ENCODE data around the gene ZDHHC12. TPM values are rescaled to one million over a fixed set of nuclear protein-coding genes. Genes with fewer than 3 reads are reported as not detected.

The ZDHHC12 gene
- total and polyA plus RNA-seq, 10 of the 15 experiments (the other 5 are each of a cell fraction or from before 2014, with no cell fraction given) = 0.95 to 146 (median 49.9) TPM

DNA sequence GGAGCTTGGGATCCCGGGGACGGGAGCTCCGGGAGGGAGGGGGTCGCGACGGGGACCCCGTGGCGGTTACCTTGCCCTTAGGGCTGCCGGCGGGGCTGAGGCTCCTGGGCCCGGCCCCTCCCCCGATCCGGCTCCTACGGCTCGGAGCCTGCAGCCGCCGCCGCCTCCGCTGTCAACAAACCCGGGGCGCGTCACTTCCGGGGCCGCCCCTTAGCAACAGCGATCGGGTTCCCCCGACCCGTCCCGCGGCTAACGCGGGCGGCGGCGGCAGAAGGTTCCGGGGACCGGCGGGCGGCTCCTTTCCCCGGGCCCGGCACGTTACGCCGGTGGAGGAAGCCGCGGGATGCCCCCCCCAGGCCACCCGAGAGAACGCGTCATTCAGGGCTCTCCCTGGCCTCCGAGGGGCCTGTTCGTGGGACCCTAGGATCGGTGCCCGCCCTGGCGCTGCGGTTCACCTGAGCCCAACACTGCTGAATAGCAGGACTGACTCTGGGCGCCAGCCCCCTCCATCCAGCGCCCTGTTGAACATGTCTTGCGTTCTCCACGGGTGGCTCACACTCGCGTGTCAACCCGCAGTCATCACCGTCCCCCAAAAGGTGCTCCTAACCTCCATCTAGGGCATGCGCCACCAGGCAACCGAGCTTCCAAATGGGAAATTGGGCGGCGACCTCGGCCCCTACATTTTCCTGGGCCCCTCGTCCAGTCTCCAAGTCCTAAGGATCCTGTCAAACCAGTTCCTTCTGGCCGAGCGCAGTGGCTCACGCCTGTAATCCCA lies 48.0 kb upstream of the ZDHHC12 start, which contains the start of gene ZER1 (continued):
- TF ChIP-seq CREM (IDR thresholded peaks at IDR 0.05; ENCODE audit: low read depth) = peak; percentile 91
- TF ChIP-seq, protein P1, sequence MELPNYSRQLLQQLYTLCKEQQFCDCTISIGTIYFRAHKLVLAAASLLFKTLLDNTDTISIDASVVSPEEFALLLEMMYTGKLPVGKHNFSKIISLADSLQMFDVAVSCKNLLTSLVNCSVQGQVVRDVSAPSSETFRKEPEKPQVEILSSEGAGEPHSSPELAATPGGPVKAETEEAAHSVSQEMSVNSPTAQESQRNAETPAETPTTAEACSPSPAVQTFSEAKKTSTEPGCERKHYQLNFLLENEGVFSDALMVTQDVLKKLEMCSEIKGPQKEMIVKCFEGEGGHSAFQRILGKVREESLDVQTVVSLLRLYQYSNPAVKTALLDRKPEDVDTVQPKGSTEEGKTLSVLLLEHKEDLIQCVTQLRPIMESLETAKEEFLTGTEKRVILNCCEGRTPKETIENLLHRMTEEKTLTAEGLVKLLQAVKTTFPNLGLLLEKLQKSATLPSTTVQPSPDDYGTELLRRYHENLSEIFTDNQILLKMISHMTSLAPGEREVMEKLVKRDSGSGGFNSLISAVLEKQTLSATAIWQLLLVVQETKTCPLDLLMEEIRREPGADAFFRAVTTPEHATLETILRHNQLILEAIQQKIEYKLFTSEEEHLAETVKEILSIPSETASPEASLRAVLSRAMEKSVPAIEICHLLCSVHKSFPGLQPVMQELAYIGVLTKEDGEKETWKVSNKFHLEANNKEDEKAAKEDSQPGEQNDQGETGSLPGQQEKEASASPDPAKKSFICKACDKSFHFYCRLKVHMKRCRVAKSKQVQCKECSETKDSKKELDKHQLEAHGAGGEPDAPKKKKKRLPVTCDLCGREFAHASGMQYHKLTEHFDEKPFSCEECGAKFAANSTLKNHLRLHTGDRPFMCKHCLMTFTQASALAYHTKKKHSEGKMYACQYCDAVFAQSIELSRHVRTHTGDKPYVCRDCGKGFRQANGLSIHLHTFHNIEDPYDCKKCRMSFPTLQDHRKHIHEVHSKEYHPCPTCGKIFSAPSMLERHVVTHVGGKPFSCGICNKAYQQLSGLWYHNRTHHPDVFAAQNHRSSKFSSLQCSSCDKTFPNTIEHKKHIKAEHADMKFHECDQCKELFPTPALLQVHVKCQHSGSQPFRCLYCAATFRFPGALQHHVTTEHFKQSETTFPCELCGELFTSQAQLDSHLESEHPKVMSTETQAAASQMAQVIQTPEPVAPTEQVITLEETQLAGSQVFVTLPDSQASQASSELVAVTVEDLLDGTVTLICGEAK (IDR thresholded peaks at IDR 0.05; ENCODE audit: borderline replicate concordance) = peak; percentile 96

DNA sequence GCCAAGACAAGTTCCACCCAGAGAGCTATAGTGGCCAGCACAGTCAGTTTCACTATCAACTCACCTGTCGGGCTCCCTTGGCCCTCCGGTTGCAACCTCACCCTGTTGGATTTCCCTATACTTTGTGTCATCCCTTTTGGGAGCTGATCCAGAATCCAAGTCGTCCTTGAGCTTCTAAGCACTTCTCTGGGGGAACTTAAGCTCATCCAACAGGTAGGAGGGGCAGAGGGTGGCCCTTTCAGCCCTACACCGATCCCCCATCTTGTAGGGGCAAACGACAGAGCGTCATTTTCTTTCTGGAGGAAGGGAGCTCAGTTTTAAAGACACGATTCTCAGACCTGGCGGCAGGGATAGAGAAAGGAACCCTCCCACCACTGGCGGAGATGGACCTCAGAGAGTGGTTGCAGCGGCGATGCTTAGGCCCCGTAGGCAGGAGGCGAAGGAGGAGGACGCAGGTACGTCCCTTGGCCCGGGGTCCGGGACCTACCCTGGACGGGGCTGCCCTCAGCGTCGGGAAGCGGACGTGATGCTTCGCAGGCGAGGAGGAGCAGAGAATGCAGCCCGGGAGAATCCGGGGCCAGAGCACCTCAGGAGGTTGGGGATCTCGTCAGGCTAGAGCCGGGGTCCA lies 47.3 kb upstream of the ZDHHC12 start:
- H3K9me3 ChIP-seq (replicated peaks; ENCODE audit: control insufficient read depth, insufficient read depth, low read length) = peaks cover 3% of the 10 kb centered on the region; the same call in 2 of the 3 replicates
- in situ Hi-C loops (cut with MboI) = no loop called here
- SMC1A ChIA-PET (ENCODE audit: uncharacterized antibody, unreplicated experiment) = interaction anchor here (0.6 to 2.9 kb wide), 7 partner anchors 9 to 125 kb away, joined by 3 to 18 read pairs (median 3); partner anchors contain the start of gene ZDHHC12
- WGBS (ENCODE audit: insufficient coverage, insufficient replicate concordance, low lambda C conversion rate, missing lambda C conversion rate) = 3% methylated on average over 28 of the region's 28 CpGs
- peak; percentile 48 for ATAC-seq
- no peaks in the 10 kb centered on the region for H4K20me1 ChIP-seq (ENCODE audit: control insufficient read depth, insufficient read depth)
- peaks cover 4% of the 10 kb centered on the region for H3K79me2 ChIP-seq (ENCODE audit: control insufficient read depth, insufficient read depth, low read length)
- no TSS peak for BruUV-seq (replicated peaks)
- no peak for FAIRE-seq
- peak overlapping the region; percentile 81 for H3K4me3 ChIP-seq
- CTCF ChIA-PET = interaction anchor here (0.9 to 3.5 kb wide), 3 partner anchors 17 to 74 kb away, joined by 4 to 14 read pairs (median 5); partner anchors contain the start of gene ENDOG
- peak overlapping the region; percentile 99 for H2AFZ ChIP-seq (ENCODE audit: control insufficient read depth, low read depth, low read length)
- POLR2A ChIA-PET = interaction anchor here (1.3 to 2.4 kb wide), 2 partner anchors 17 to 86 kb away, joined by 6 to 12 read pairs; no protein-coding TSS in a partner anchor
- H3K36me3 ChIP-seq (ENCODE audit: control insufficient read depth in 2 of 2, insufficient read depth in 2 of 2, low read length in 1 of 2) = no peaks in the 10 kb centered on the region
- H3K27me3 ChIP-seq (replicated peaks in 1 of 2; ENCODE audit: control insufficient read depth in 2 of 2, insufficient read depth in 2 of 2, low read length in 1 of 2) = no peaks in the 10 kb centered on the region
- TF ChIP-seq HDGF (IDR thresholded peaks at IDR 0.05) (no peak), YY1 (IDR thresholded peaks at IDR 0.05; ENCODE audit: low read depth, low read length) (peak; percentile 42; the same call in 1 of the 2 replicates)
- intact Hi-C loops (cut with micrococcal nuclease; ENCODE audit: unreplicated experiment) = loop anchor here (10.0 kb wide), 1 partner anchor 116 kb away; the partner anchor contains the start of gene DYNC2I2
- no peak for DNase-seq (ENCODE audit: low read depth, low spot score)
- peak overlapping the region; percentile 78 for H3K27ac ChIP-seq (ENCODE audit: control insufficient read depth, insufficient read depth)
- peak overlapping the region; percentile 96 for H3K9ac ChIP-seq (ENCODE audit: control insufficient read depth, insufficient read depth, low read length)
- H3K4me2 ChIP-seq (ENCODE audit: control insufficient read depth, insufficient read depth) = peak overlapping the region; percentile 83
- no peaks in the 10 kb centered on the region for H3K4me1 ChIP-seq (ENCODE audit: control insufficient read depth, insufficient read depth, low read length)
- RAD21 ChIA-PET (ENCODE audit: unreplicated experiment) = interaction anchor here (0.9 to 1.7 kb wide), 6 partner anchors 10 to 128 kb away, joined by 3 to 5 read pairs (median 4); partner anchors contain the start of genes ENDOG and ZDHHC12
